Suprapubic skin (tissue), 4 donors: ENCODE results near the gene SLC39A10. TPM values are rescaled to one million over a fixed set of nuclear protein-coding genes. Genes with fewer than 3 reads are reported as not detected.

ENCODE experiments used
- DNase-seq, 2 donors: peaks; one replicate each; pipeline ENCODE4 v3.0.0-alpha.2; 2019; ENCODE audit warnings: low spot score in 2 of 2
- H3K27ac ChIP-seq: fragments of 200-600 bp; sonication (generic); one replicate; pipeline ENCODE4 v1.5.1; 2019
- H3K27me3 ChIP-seq: fragments of 200-600 bp; sonication (generic); one replicate; pipeline ENCODE4 v1.5.1; 2019
- H3K36me3 ChIP-seq: fragments of 200-600 bp; sonication (generic); one replicate; pipeline ENCODE4 v1.5.1; 2019
- H3K4me1 ChIP-seq: fragments of 200-600 bp; sonication (generic); one replicate; pipeline ENCODE4 v1.5.1; 2019
- H3K4me3 ChIP-seq: fragments of 200-600 bp; sonication (generic); one replicate; pipeline ENCODE4 v1.5.1; 2019; ENCODE audit warnings: mild to moderate bottlenecking
- H3K9me3 ChIP-seq: fragments of 200-600 bp; sonication (generic); one replicate; pipeline ENCODE4 v1.5.1; 2019
- CTCF ChIP-seq, 2 donors: fragments of 200-600 bp in 1 of 2; fragments of 450-650 bp in 1 of 2; sonication (generic) in 1 of 2; IDR thresholded peaks; one replicate each; pipeline ENCODE4 v1.5.1; 2016 to 2019; ENCODE audit warnings: antibody characterized with exemption in 2 of 2, mild to moderate bottlenecking in 1 of 2, moderate library complexity in 1 of 2
- EP300 ChIP-seq: sonication (generic); formaldehyde crosslinking; IDR thresholded peaks from one replicate; pipeline ENCODE4 v1.6.1; 2017; ENCODE audit warnings: antibody characterized with exemption
- POLR2A ChIP-seq, 2 donors: fragments of 450-650 bp; IDR thresholded peaks; one replicate each; pipeline ENCODE4 v1.6.1; 2017; ENCODE audit warnings: antibody characterized with exemption in 2 of 2, mild to moderate bottlenecking in 2 of 2, moderate library complexity in 2 of 2
- POLR2AphosphoS5 ChIP-seq, 3 donors: sonication (generic); formaldehyde crosslinking; IDR thresholded peaks; one replicate each; pipeline ENCODE4 v1.6.1; 2017; ENCODE audit warnings: antibody characterized with exemption in 3 of 3
- WGBS: methylation state at CpG from one replicate; pipeline ENCODE4 v1.1.5; 2018; 5-methylcytosine and 5-hydroxymethylcytosine counted together
- total RNA-seq, 4 donors: library from RNA; depleted of rRNA; stranded (reverse); fragments of >200 nt; gene quantifications; one replicate each; pipeline ENCODE4 v1.1.0, GENCODE V29; 2016

Gene SLC39A10
- total RNA-seq, 4 donors from 2014 or later, result 14.1 to 20.3 (median 16.5) TPM

GRCh38 chr2:195619590-195619989 is 37.4 kb upstream of the SLC39A10 start:
- DNase-seq, result no peak
- Histone ChIP-seq H3K36me3 (no peaks in the 10 kb centered on the region), H3K4me3 (no peak overlapping the region), H3K4me1 (no peaks in the 10 kb centered on the region), H3K27me3 (no peaks in the 10 kb centered on the region), H3K27ac (no peak overlapping the region), H3K9me3 (no peaks in the 10 kb centered on the region)
- WGBS, result 97% methylated on average over 3 of the region's 3 CpGs
- TF ChIP-seq CTCF (IDR thresholded peaks at IDR 0.05) (no peak), POLR2A (IDR thresholded peaks at IDR 0.05) (no peak), EP300 (no peak)

DNA sequence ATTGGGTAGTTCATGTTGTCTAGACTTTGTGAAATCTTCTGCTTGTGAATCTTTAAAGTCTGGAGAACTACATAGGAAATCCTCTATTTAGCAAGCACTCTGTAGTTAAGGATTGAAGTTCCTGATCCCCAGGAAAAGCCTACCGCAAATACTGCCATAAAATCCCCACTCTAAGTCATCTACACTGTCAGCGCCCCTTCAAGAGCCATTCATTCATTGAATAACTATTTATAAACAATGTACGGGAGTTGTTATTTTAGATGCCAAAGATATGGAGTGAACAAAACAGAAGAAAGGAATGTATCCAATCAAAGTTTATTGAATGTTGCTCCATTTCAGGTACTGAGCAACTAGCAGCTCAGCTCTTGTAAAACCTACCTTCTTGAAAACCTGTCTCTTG is 36.5 kb upstream of the SLC39A10 start:
- DNase-seq, result no peak
- WGBS, result 76% methylated on average over 3 of the region's 3 CpGs
- no peaks in the 10 kb centered on the region for H3K9me3 ChIP-seq
- no peak overlapping the region for H3K4me3 ChIP-seq
- H3K4me1 ChIP-seq, result no peaks in the 10 kb centered on the region
- no peak overlapping the region for H3K27ac ChIP-seq
- TF ChIP-seq EP300 (no peak), POLR2AphosphoS5 (IDR thresholded peaks at IDR 0.05) (no peak), CTCF (IDR thresholded peaks at IDR 0.05) (no peak), POLR2A (IDR thresholded peaks at IDR 0.05) (no peak)
- H3K36me3 ChIP-seq, result no peaks in the 10 kb centered on the region
- no peaks in the 10 kb centered on the region for H3K27me3 ChIP-seq

DNA sequence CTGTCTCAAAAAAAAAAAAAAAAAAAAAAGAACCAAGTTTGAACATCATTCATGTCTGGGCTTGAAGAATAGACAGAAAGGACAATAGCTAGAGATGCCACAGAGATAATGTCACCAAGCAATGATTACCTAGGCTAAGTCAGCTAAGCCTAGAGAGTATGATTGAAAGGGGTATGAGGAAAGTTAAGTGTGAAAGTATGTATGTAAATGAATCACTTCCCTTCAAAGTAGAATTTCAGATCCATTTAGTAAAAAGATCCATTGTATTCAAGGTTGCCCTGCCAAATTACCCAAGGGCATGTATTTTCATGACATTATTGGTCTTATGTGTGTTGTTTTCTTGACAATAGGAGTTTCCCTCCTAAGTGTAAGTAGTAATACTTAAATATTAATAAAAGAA is 34.1 kb upstream of the SLC39A10 start:
- no peaks in the 10 kb centered on the region for H3K9me3 ChIP-seq
- DNase-seq, result no peak
- TF ChIP-seq CTCF (IDR thresholded peaks at IDR 0.05) (no peak), POLR2A (IDR thresholded peaks at IDR 0.05) (no peak), POLR2AphosphoS5 (IDR thresholded peaks at IDR 0.05) (no peak), EP300 (no peak)
- H3K27ac ChIP-seq, result no peak overlapping the region
- no peaks in the 10 kb centered on the region for H3K36me3 ChIP-seq
- no peaks in the 10 kb centered on the region for H3K4me1 ChIP-seq
- H3K27me3 ChIP-seq, result no peaks in the 10 kb centered on the region
- no peak overlapping the region for H3K4me3 ChIP-seq

DNA sequence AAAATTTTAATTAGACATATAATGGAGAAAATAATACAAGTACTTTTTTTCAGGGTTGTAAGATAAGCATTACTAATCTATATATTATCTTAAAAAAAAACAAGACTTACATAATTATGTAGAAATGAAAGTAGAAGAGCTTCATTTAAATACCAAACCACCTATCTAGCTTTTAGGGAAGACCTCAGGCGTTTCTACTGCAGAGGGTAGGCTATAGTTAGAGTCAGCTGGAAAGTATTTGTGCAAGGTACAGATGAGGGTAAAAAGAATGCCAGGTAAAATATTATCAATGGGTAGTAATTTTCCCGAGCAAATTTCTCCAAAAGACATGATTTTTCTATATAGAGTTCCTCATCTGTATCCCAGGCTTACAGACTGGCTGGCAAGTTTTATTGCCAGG is 30.5 kb upstream of the SLC39A10 start:
- H3K27me3 ChIP-seq, result no peaks in the 10 kb centered on the region
- DNase-seq, result no peak
- 53% methylated on average over 2 of the region's 2 CpGs for WGBS
- TF ChIP-seq CTCF (IDR thresholded peaks at IDR 0.05), result no peak
- TF ChIP-seq POLR2AphosphoS5 (IDR thresholded peaks at IDR 0.05), result no peak
- no peak for TF ChIP-seq EP300
- TF ChIP-seq POLR2A (IDR thresholded peaks at IDR 0.05), result no peak
- H3K27ac ChIP-seq, result no peak overlapping the region
- no peaks in the 10 kb centered on the region for H3K36me3 ChIP-seq
- H3K4me3 ChIP-seq, result no peak overlapping the region
- H3K4me1 ChIP-seq, result no peaks in the 10 kb centered on the region
- H3K9me3 ChIP-seq, result no peaks in the 10 kb centered on the region

DNA sequence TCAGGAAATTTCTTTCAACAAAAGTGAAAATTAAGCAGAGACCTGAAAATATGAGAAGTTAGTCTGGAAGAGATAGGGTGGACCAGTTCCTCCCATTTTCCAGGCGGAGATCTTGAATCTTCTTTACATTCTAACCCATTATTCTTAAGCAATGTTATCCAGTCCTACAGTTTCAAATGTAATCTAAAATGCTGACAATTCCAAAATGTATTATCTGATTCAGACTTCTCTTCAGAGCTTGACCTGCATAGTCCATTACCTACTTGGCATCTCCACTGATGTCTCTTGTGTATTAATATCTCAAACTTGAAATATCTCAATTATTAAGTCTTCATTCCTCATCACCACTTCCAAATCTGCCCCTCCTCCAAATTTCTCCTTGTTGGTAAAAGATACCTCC is 28.4 kb upstream of the SLC39A10 start:
- H3K27ac ChIP-seq, result no peak overlapping the region
- no peaks in the 10 kb centered on the region for H3K4me1 ChIP-seq
- no peaks in the 10 kb centered on the region for H3K9me3 ChIP-seq
- no peak for DNase-seq
- no peak for TF ChIP-seq CTCF (IDR thresholded peaks at IDR 0.05)
- TF ChIP-seq POLR2A (IDR thresholded peaks at IDR 0.05), result no peak
- no peak for TF ChIP-seq POLR2AphosphoS5 (IDR thresholded peaks at IDR 0.05)
- TF ChIP-seq EP300, result no peak
- no peak overlapping the region for H3K4me3 ChIP-seq
- no peaks in the 10 kb centered on the region for H3K36me3 ChIP-seq
- 90% methylated on average over 1 of the region's 1 CpG for WGBS
- no peaks in the 10 kb centered on the region for H3K27me3 ChIP-seq
